Colonic mucosa (tissue), 4 donors: Measurements from ENCODE around the gene BTN3A1. TPM values are rescaled to one million over a fixed set of nuclear protein-coding genes. Genes with fewer than 3 reads are reported as not detected.
A peak's percentile ranks its signal among the peaks of the same experiment; 100 is the strongest.
"Not testable (repeated sequence)": the region's sequence is repeated elsewhere in the genome, so short reads cannot be mapped to it uniquely, and the experiment has no call there.

Source experiments
- DNase-seq: peaks from one replicate; pipeline ENCODE4 v3.0.0-alpha.2; 2020
- H3K27ac ChIP-seq: fragments of 200-600 bp; one replicate; pipeline ENCODE4 v1.8.0; 2021
- H3K27me3 ChIP-seq: fragments of 200-600 bp; one replicate; pipeline ENCODE4 v1.8.0; 2021
- H3K36me3 ChIP-seq: fragments of 200-600 bp; one replicate; pipeline ENCODE4 v1.8.0; 2021
- H3K4me1 ChIP-seq: fragments of 200-600 bp; one replicate; pipeline ENCODE4 v1.8.0; 2021; ENCODE audit warnings: mild to moderate bottlenecking
- H3K4me3 ChIP-seq: fragments of 200-600 bp; one replicate; pipeline ENCODE4 v1.8.0; 2021
- H3K9ac ChIP-seq, 2 donors: one replicate each; pipeline ENCODE4 v1.7.0; 2013; ENCODE audit warnings: control low read depth in 2 of 2, low read depth in 2 of 2, low read length in 2 of 2
- H3K9me3 ChIP-seq: fragments of 200-600 bp; one replicate; pipeline ENCODE4 v1.8.0; 2021
- intact Hi-C: fragments of 100-400 bp; cut with DNase I; formaldehyde crosslinking; loops from one replicate; pipeline ENCODE4 v1.14.1; 2022
- total RNA-seq, 2 donors: library from RNA; stranded (reverse); fragmentation: NEBNext Ultra II Directional in 1 of 2; extraction: Animal tissue kit (Norgen Biotek cat#: 25700) in 1 of 2; gene quantifications; one replicate each; pipeline ENCODE4 v1.2.1, GENCODE V29; 2021
- TF ChIP-seq, protein P1 (sequence below): fragments of 200-600 bp; IDR thresholded peaks from one replicate; pipeline ENCODE4 v1.8.0; 2022; ENCODE audit warnings: antibody characterized with exemption, mild to moderate bottlenecking
- donor health status: healthy.
- donor health status: DM: no; HTN: no; CAD: no.
- donor health status: DM: no; HTN: no; CAD: no.

The BTN3A1 gene
- total RNA-seq, 2 donors from 2014 or later, result 24.1 to 29.4 TPM

DNA sequence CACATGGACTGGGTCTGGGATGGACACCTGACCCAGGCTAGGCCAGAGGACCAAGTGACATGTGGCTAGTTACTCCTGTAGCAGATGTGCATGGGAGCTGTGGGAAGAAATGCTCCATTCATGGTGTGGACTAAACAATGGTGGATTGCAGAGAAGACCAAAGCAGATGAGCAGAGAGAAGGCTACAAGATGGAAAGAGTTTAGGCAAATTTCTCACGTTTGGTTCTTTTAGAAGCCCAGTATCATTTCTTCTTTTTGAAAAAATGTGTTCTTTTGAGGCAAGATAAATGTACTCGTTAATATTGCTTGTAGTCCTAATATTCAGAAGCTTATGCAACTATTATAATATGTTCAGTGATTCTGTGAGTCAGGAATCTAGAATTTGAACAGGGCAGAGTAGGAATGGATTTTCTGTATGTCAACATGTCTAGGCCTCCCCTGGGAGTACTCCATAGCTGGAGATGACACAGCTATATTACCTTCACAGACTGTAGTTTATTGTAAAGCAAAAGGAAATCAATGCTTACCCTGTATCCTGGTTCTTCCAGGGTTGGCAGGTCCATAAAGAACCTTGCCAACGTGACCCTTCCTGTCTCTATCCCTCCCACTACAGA is 53.4 kb downstream of the BTN3A1 start:
- no peaks in the 10 kb centered on the region for H3K27me3 ChIP-seq
- peaks cover 3% of the 10 kb centered on the region for H3K4me1 ChIP-seq

DNA sequence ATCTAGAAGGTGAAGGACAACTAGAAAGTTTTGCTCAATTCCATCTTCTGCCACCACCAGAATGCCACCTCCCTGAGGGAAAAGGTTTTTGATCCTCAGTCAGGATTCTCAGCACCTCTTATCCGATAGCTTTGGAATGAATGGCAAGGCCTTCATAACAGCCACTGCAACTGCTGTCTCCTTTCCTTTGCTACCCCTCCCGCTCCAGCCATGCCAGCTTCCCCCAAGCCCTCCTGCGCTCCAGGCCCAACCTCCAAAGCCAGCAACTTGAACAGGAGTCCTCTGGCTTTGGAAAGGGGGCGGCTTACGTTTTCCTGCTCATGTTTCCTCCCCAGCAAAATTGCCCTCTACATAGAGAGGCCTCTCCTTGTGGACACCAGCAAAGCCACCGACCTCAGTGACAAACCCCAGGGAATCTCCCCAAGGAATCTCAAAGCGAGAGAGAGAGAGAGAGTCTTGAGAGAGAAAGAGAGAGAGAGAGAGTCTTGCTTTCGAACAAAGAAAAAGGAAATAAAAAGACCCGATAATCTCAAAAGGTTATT is 55.3 kb downstream of the BTN3A1 start:
- peaks cover 9% of the 10 kb centered on the region for H3K4me1 ChIP-seq
- intact Hi-C loops, result no loop called here
- H3K4me3 ChIP-seq, result peak overlapping the region; percentile 73
- H3K9me3 ChIP-seq, result no peaks in the 10 kb centered on the region
- DNase-seq, result peak; percentile 35
- peak overlapping the region; percentile 77 to 99 for H3K9ac ChIP-seq
- no peaks in the 10 kb centered on the region for H3K27me3 ChIP-seq
- peak overlapping the region; percentile 93 for H3K27ac ChIP-seq
- TF ChIP-seq, protein P1, sequence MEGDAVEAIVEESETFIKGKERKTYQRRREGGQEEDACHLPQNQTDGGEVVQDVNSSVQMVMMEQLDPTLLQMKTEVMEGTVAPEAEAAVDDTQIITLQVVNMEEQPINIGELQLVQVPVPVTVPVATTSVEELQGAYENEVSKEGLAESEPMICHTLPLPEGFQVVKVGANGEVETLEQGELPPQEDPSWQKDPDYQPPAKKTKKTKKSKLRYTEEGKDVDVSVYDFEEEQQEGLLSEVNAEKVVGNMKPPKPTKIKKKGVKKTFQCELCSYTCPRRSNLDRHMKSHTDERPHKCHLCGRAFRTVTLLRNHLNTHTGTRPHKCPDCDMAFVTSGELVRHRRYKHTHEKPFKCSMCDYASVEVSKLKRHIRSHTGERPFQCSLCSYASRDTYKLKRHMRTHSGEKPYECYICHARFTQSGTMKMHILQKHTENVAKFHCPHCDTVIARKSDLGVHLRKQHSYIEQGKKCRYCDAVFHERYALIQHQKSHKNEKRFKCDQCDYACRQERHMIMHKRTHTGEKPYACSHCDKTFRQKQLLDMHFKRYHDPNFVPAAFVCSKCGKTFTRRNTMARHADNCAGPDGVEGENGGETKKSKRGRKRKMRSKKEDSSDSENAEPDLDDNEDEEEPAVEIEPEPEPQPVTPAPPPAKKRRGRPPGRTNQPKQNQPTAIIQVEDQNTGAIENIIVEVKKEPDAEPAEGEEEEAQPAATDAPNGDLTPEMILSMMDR, result no peak
- no peaks in the 10 kb centered on the region for H3K36me3 ChIP-seq

More for the DNA sequence above, 53.4 kb downstream of the BTN3A1 start:
- no peaks in the 10 kb centered on the region for H3K36me3 ChIP-seq
- no peak overlapping the region for H3K27ac ChIP-seq
- no peak for DNase-seq
- H3K4me3 ChIP-seq, result no peak overlapping the region
- H3K9ac ChIP-seq, result no peak overlapping the region
- TF ChIP-seq, protein P1, result no peak
- intact Hi-C loops, result no loop called here
- no peaks in the 10 kb centered on the region for H3K9me3 ChIP-seq

DNA sequence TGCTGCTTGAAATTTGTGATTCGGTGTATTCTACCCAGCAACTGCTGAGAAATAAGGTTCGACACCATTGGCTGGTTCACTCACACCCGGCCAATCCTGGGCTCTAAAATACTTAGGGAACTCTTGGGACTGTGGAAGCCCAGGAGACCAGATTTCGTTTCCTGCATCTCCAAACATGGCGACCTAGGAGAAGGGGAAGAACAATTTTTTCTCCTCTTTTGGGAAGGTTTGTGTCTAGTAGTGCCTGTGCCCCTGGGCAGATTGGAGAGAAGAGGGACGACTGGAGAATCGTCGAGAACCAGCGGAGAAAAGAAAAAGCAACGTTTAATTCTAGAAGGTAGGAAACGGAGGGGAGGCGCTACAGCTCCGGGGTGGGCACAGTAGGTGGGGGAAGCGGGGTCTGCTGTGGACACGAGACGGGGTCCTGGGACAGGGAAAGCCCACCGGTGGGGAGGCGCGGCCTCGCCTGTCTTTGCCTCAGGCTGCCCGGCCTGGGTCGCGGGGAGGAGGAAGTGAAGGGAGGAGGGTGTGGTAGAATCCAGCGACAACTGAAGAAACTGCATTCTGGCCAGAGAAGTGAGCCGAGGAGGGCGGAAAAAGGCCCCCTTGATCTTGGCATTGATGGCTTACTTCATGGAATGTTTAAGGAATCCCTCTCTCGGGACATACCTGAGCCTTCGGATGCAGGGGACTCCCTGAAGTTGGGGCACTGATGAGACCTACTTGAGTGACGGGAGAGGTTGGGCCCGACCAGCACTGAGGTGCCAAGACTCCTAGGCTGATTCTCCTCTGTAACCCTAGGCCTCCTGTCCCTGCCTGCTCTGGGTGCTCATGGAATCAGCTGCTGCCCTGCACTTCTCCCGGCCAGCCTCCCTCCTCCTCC is 56.0 kb downstream of the BTN3A1 start, which contains the start of gene BTN2A1:
TSS of gene BTN2A1 (plus strand) at position 150 of the 883 bp plus-strand sequence. CDS start at position 832, 682 bp downstream.
- intact Hi-C loops, result no loop called here
- Histone ChIP-seq H3K4me1 (peaks cover 12% of the 10 kb centered on the region), H3K36me3 (peaks cover 2% of the 10 kb centered on the region), H3K27ac (peak within 1 kb of the TSS; percentile 93), H3K27me3 (no peaks in the 10 kb centered on the region), H3K4me3 (peak within 1 kb of the TSS; percentile 73), H3K9me3 (no peaks in the 10 kb centered on the region), H3K9ac (peak within 1 kb of the TSS; percentile 97 to 99)
- peak; percentile 87 for DNase-seq
- TF ChIP-seq, protein P1, result no peak

DNA sequence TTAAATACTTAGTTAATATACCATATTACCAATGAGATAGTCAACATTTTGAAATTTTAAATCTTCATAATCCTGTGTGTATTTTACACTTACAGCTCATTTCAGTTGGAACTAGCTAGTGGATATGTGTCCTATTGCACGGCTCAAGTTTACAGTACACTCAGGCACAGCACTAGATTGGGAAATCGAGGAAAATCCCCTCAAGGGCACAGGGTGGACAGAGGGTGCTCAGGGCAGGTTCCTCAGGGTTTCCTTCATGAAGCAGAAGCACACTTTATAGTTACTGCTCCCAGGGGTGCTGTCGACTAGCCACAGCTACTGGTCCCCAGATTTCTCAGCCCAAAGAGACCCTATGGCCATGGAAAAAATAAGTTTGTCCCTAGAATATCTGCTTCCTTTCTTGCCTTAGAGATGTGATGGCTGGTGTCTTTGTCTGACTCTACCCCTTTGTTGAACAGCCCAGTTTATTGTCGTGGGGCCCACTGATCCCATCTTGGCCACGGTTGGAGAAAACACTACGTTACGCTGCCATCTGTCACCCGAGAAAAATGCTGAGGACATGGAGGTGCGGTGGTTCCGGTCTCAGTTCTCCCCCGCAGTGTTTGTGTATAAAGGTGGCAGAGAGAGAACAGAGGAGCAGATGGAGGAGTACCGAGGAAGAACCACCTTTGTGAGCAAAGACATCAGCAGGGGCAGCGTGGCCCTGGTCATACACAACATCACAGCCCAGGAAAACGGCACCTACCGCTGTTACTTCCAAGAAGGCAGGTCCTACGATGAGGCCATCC is 57.1 kb downstream of the BTN3A1 start:
- Histone ChIP-seq H3K4me1 (peaks cover 12% of the 10 kb centered on the region), H3K36me3 (peaks cover 13% of the 10 kb centered on the region), H3K27me3 (no peaks in the 10 kb centered on the region), H3K9ac (no peak overlapping the region), H3K9me3 (no peaks in the 10 kb centered on the region), H3K4me3 (peak overlapping the region; percentile 73), H3K27ac (no peak overlapping the region)
- TF ChIP-seq, protein P1, result no peak
- DNase-seq, result no peak
- intact Hi-C loops, result no loop called here

DNA sequence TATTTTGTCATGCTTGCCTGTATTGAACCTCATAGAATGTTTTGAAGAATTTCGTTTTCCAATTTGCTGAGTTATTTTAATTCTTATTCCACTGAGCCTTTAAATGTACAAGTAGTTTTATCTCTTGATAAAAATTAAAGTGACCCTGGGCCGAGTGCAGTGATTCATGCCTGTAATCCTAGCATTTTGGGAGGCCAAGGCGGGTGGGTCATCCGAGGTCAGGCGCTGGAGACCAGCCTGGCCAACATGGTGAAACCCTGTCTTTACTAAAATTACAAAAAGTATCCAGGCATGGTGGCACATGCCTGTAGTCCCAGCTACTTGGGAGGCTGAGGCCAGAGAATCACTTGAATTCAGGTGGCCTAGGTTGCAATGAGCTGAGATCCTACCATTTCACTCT is 59.3 kb downstream of the BTN3A1 start:
- H3K27me3 ChIP-seq, H3K9ac ChIP-seq, H3K9me3 ChIP-seq, DNase-seq, intact Hi-C loops, H3K4me3 ChIP-seq, H3K27ac ChIP-seq: not testable (repeated sequence)
- H3K4me1 ChIP-seq, result peaks cover 12% of the 10 kb centered on the region
- H3K36me3 ChIP-seq, result peaks cover 29% of the 10 kb centered on the region
